ENCODE data around the gene EPN3.

- TF ChIP-seq CTCF (conservative IDR thresholded peaks at IDR 0.05; ENCODE audit: low read length) = no peak
- TF ChIP-seq EZH2phosphoT487 (IDR thresholded peaks at IDR 0.05; ENCODE audit: borderline replicate concordance, low read depth, low read length) = no peak
Observed at GRCh38 chr17:50566886-50567285, 34.4 kb downstream of the EPN3 start.

Data from OCI-LY7 (cell line).